Testis (tissue), 2 donors: ENCODE results near the gene CLCN6.

Source experiments
- POLR2A ChIP-seq: fragments of 450-650 bp; IDR thresholded peaks from one replicate; pipeline ENCODE4 v1.6.1; 2017; ENCODE audit warnings: antibody characterized with exemption, mild to moderate bottlenecking, moderate library complexity
- TF ChIP-seq, protein P1 (sequence below), 3 experiments: fragments of 450-650 bp in 2 of 3; fragments of 200-600 bp in 1 of 3; sonication (generic) in 1 of 3; IDR thresholded peaks; one replicate each; pipeline ENCODE4 v1.5.1; 2016 to 2019; ENCODE audit warnings: antibody characterized with exemption in 3 of 3, mild to moderate bottlenecking in 2 of 3, moderate library complexity in 1 of 3

DNA sequence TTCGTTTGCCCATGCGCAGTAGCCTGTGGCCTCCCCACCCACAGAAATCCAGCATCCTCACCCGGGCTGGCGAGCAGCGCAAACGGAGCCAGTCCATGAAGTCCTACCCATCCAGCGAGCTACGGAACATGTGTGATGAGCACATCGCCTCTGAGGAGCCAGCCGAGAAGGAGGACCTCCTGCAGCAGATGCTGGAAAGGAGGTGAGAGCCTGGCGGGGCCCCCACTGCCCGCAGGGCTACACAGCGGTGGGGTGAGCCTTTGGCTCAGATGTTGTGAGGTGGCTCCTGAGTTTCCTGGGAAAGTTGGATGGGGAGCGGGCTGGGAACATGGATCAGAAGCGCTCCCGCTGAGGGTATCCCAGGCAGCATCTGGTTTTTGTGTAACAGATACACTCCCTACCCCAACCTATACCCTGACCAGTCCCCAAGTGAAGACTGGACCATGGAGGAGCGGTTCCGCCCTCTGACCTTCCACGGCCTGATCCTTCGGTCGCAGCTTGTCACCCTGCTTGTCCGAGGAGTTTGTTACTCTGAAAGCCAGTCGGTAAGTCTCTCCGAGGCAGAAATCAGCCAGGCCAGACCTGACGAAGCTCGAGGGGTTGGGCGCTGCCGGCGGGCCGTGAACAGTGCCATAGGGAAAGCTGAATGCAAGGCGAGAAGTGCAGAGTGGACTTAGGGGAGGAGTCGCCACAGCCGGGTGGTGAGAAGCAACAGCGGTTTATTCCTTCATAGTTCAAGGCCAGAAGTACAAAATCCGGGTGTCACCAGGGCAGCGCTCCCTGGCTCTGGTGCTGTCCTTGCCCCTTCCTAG, 31.2 kb downstream of the CLCN6 start:
- TF ChIP-seq, protein P1, sequence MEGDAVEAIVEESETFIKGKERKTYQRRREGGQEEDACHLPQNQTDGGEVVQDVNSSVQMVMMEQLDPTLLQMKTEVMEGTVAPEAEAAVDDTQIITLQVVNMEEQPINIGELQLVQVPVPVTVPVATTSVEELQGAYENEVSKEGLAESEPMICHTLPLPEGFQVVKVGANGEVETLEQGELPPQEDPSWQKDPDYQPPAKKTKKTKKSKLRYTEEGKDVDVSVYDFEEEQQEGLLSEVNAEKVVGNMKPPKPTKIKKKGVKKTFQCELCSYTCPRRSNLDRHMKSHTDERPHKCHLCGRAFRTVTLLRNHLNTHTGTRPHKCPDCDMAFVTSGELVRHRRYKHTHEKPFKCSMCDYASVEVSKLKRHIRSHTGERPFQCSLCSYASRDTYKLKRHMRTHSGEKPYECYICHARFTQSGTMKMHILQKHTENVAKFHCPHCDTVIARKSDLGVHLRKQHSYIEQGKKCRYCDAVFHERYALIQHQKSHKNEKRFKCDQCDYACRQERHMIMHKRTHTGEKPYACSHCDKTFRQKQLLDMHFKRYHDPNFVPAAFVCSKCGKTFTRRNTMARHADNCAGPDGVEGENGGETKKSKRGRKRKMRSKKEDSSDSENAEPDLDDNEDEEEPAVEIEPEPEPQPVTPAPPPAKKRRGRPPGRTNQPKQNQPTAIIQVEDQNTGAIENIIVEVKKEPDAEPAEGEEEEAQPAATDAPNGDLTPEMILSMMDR (IDR thresholded peaks at IDR 0.05) = no peak
- no peak for TF ChIP-seq POLR2A
